Measurements from ENCODE around the gene TSPYL2. TPM values are rescaled to one million over a fixed set of nuclear protein-coding genes. Genes with fewer than 3 reads are reported as not detected.

TSPYL2 gene
- total RNA-seq, 1 experiment from 2014 or later, result 39.3 TPM

DNA sequence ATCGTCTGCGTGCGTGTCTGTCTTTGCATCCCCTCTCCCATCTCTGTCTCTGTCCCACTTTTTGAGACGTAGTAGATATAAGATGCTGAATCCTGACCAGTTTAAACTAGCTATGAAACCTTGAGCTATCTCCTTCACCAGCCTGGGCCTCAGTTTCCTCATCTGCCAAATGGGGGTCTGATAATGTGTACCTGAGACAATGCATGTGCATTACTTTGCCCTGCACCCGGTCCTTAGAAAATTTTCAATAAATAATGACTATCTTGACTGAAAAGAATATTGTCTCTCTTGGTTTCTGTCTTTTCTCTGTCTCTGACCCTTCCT, 12.4 kb downstream of the TSPYL2 start:
- ChIA-PET POLR2A (interaction anchor here (0.8 to 1.6 kb wide), 4 partner anchors 12 to 131 kb away, joined by 4 to 12 read pairs (median 4); partner anchors contain the start of genes KDM5C and TSPYL2), CTCF (interaction anchor here (0.7 kb wide), 2 partner anchors 21 to 117 kb away, joined by 3 read pairs; no protein-coding TSS in a partner anchor)
- TF ChIP-seq, protein P1, sequence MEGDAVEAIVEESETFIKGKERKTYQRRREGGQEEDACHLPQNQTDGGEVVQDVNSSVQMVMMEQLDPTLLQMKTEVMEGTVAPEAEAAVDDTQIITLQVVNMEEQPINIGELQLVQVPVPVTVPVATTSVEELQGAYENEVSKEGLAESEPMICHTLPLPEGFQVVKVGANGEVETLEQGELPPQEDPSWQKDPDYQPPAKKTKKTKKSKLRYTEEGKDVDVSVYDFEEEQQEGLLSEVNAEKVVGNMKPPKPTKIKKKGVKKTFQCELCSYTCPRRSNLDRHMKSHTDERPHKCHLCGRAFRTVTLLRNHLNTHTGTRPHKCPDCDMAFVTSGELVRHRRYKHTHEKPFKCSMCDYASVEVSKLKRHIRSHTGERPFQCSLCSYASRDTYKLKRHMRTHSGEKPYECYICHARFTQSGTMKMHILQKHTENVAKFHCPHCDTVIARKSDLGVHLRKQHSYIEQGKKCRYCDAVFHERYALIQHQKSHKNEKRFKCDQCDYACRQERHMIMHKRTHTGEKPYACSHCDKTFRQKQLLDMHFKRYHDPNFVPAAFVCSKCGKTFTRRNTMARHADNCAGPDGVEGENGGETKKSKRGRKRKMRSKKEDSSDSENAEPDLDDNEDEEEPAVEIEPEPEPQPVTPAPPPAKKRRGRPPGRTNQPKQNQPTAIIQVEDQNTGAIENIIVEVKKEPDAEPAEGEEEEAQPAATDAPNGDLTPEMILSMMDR (IDR thresholded peaks at IDR 0.05; ENCODE audit: unreplicated experiment), result no peak
- Mint-ChIP-seq H3K27ac (ENCODE audit: low read depth, unreplicated experiment) (peak overlapping the region; percentile 4), H3K4me1 (ENCODE audit: insufficient read depth, unreplicated experiment) (peaks cover 6% of the 10 kb centered on the region), H3K9me3 (ENCODE audit: unreplicated experiment) (no peaks in the 10 kb centered on the region), H3K36me3 (ENCODE audit: insufficient read depth, unreplicated experiment) (peaks cover 12% of the 10 kb centered on the region), H3K27me3 (ENCODE audit: insufficient read depth, unreplicated experiment) (peaks cover 46% of the 10 kb centered on the region), H3K4me3 (ENCODE audit: unreplicated experiment) (peak overlapping the region; percentile 83)
- BruUV-seq (replicated peaks), result TSS peak; percentile 60
- intact Hi-C loops (cut with micrococcal nuclease), result no loop called here
- DNase-seq (ENCODE audit: unreplicated experiment), result no peak

DNA sequence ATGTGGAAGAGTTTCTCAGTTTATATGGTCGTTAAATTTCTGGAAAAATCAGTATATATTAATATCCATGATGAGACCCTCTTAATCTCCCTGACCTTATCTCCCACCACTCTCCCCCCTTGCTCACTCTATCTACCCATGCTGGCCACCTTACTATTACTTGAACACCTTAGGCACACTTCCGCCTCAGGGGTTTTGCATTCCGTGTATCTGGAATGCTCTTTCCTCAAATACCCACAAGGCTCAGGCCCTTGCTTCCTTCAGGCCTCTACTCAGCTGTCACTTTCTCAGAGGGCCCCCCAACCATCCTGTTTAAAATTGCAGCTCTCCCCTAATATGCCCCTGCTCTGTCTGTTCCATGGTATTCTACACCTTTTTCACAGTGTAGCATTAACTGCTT, 13.6 kb downstream of the TSPYL2 start:
- DNase-seq (ENCODE audit: unreplicated experiment), result no peak
- peaks cover 6% of the 10 kb centered on the region for H3K4me1 Mint-ChIP-seq (ENCODE audit: insufficient read depth, unreplicated experiment)
- POLR2A ChIA-PET, result interaction anchor here (0.5 to 1.2 kb wide), 4 partner anchors 10 to 87 kb away, joined by 3 to 5 read pairs (median 3); no protein-coding TSS in a partner anchor
- CTCF ChIA-PET, result interaction anchor here (0.5 kb wide), 1 partner anchor 25 kb away, joined by 3 read pairs; no protein-coding TSS in a partner anchor
- H3K4me3 Mint-ChIP-seq (ENCODE audit: unreplicated experiment), result no peak overlapping the region
- H3K27ac Mint-ChIP-seq (ENCODE audit: low read depth, unreplicated experiment), result no peak overlapping the region
- H3K27me3 Mint-ChIP-seq (ENCODE audit: insufficient read depth, unreplicated experiment), result peaks cover 38% of the 10 kb centered on the region
- no TSS peak for BruUV-seq (replicated peaks)
- intact Hi-C loops (cut with micrococcal nuclease), result no loop called here
- TF ChIP-seq, protein P1 (IDR thresholded peaks at IDR 0.05; ENCODE audit: unreplicated experiment), result no peak
- H3K9me3 Mint-ChIP-seq (ENCODE audit: unreplicated experiment), result no peaks in the 10 kb centered on the region
- H3K36me3 Mint-ChIP-seq (ENCODE audit: insufficient read depth, unreplicated experiment), result peaks cover 19% of the 10 kb centered on the region

GRCh38 chrX:53114864-53115549, 32.8 kb downstream of the TSPYL2 start:
- H3K4me3 Mint-ChIP-seq (ENCODE audit: unreplicated experiment), result no peak overlapping the region
- ChIA-PET CTCF (no interaction called here), POLR2A (no interaction called here)
- no peaks in the 10 kb centered on the region for H3K4me1 Mint-ChIP-seq (ENCODE audit: insufficient read depth, unreplicated experiment)
- intact Hi-C loops (cut with micrococcal nuclease), result no loop called here
- DNase-seq (ENCODE audit: unreplicated experiment), result no peak
- peaks cover 69% of the 10 kb centered on the region for H3K27me3 Mint-ChIP-seq (ENCODE audit: insufficient read depth, unreplicated experiment)
- H3K36me3 Mint-ChIP-seq (ENCODE audit: insufficient read depth, unreplicated experiment), result peaks cover 19% of the 10 kb centered on the region
- H3K9me3 Mint-ChIP-seq (ENCODE audit: unreplicated experiment), result no peaks in the 10 kb centered on the region
- H3K27ac Mint-ChIP-seq (ENCODE audit: low read depth, unreplicated experiment), result no peak overlapping the region
- TF ChIP-seq, protein P1 (IDR thresholded peaks at IDR 0.05; ENCODE audit: unreplicated experiment), result no peak
- BruUV-seq (replicated peaks), result no TSS peak

DNA sequence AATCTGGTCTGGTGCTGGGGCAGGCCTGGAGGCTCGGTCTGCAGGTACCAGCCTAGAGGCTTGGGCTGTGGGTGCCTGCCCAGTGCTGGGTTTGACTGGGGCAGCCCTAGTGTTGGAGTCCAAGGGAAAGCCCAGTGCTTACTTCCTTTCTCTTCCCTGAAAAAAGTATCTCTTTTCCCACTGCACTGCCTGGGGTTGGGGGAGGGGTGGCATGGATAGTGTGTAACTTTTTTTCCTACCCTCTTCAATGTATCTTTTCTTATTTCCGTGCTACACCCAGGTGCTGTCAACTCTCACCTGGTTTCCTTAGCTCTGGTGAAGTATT, 33.3 kb downstream of the TSPYL2 start:
- DNase-seq (ENCODE audit: unreplicated experiment), result no peak
- BruUV-seq (replicated peaks), result no TSS peak
- Mint-ChIP-seq H3K4me1 (ENCODE audit: insufficient read depth, unreplicated experiment) (no peaks in the 10 kb centered on the region), H3K9me3 (ENCODE audit: unreplicated experiment) (no peaks in the 10 kb centered on the region), H3K27me3 (ENCODE audit: insufficient read depth, unreplicated experiment) (peaks cover 64% of the 10 kb centered on the region), H3K4me3 (ENCODE audit: unreplicated experiment) (no peak overlapping the region), H3K27ac (ENCODE audit: low read depth, unreplicated experiment) (no peak overlapping the region), H3K36me3 (ENCODE audit: insufficient read depth, unreplicated experiment) (peaks cover 19% of the 10 kb centered on the region)
- intact Hi-C loops (cut with micrococcal nuclease), result no loop called here
- CTCF ChIA-PET, result no interaction called here
- POLR2A ChIA-PET, result no interaction called here
- TF ChIP-seq, protein P1 (IDR thresholded peaks at IDR 0.05; ENCODE audit: unreplicated experiment), result no peak
